ENCODE results near the gene B3GALNT1.

DNA sequence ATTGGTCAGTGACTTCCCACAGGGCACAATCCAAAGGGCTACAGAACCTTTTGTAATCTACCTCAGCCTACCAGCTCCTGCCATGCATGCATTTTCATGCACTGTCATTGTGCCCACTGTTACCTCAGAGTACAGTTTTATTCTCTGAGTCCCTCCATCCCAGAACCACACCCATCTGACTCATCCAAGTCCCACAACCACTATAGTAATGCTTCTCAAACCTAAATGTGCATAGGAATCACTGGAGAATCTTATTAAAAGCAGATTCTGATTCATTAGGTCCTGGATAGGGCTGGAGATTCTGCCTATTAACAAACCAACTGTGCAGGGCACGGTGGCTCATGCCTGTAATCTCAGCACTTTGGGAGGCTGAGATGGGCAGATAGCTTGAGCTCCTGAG lies 3.7 kb upstream of the B3GALNT1 start:
- TF ChIP-seq CTCF (IDR thresholded peaks at IDR 0.05): no peak
- TF ChIP-seq POLR2A (IDR thresholded peaks at IDR 0.05): no peak
